UCSD-AML1 (cell line): ENCODE measurements around the gene CDH9.

Experiments used
- DNase-seq: peaks from one replicate; lab custom pipeline; 2025; ENCODE audit not compliant: unreplicated experiment; lab: John Stamatoyannopoulos, UW

Gene CDH9, protein sequence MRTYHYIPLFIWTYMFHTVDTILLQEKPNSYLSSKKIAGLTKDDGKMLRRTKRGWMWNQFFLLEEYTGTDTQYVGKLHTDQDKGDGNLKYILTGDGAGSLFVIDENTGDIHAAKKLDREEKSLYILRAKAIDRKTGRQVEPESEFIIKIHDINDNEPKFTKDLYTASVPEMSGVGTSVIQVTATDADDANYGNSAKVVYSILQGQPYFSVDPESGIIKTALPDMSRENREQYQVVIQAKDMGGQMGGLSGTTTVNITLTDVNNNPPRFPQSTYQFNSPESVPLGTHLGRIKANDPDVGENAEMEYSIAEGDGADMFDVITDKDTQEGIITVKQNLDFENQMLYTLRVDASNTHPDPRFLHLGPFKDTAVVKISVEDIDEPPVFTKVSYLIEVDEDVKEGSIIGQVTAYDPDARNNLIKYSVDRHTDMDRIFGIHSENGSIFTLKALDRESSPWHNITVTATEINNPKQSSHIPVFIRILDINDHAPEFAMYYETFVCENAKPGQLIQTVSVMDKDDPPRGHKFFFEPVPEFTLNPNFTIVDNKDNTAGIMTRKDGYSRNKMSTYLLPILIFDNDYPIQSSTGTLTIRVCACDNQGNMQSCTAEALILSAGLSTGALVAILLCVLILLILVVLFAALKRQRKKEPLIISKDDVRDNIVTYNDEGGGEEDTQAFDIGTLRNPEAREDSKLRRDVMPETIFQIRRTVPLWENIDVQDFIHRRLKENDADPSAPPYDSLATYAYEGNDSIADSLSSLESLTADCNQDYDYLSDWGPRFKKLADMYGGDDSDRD

DNA sequence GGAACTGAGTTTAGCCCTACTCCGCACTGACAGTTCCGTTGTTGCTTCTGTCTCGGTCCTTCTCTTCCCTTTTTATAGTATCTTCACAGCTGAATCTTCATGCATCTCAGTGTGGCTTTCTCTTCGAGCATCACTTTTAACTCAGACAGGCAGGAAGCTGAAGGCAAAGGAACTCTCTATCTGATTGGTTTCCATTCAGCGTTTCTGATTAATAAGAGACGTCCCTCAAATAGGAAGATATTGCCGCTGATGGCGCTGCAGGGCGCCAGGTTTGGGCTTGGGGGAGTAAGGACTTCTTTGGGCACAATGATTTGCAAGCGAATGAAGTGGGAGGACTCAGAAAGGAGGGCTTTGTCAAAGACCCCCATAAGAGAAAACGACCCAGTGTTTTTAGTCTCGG, at the start of gene CDH9:
TSS of gene CDH9 (minus strand) at position 111 of the 400 bp plus-strand sequence. CDS start 50,253 bp downstream, outside the sequence.
- DNase-seq: no peak

DNA sequence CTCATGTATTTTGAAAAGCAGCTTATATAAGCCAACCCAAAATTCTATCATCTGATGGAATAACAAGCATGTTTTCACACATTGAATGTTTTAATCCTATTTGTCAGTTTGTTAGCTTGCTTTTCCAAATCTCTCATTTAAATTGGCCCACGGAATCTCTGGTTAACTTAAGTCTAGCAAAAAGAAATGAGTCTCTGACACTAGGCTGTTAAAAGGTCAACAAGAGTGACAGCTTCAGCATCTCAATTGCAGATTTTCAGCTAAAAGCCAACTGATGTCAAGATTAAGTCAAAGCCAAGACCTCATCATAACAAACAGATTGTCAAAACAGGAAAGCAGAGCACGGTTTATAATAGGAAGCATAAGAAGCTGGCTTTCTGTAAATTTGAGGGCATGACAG, 49.4 kb upstream of the CDH9 start:
- DNase-seq: no peak

DNA sequence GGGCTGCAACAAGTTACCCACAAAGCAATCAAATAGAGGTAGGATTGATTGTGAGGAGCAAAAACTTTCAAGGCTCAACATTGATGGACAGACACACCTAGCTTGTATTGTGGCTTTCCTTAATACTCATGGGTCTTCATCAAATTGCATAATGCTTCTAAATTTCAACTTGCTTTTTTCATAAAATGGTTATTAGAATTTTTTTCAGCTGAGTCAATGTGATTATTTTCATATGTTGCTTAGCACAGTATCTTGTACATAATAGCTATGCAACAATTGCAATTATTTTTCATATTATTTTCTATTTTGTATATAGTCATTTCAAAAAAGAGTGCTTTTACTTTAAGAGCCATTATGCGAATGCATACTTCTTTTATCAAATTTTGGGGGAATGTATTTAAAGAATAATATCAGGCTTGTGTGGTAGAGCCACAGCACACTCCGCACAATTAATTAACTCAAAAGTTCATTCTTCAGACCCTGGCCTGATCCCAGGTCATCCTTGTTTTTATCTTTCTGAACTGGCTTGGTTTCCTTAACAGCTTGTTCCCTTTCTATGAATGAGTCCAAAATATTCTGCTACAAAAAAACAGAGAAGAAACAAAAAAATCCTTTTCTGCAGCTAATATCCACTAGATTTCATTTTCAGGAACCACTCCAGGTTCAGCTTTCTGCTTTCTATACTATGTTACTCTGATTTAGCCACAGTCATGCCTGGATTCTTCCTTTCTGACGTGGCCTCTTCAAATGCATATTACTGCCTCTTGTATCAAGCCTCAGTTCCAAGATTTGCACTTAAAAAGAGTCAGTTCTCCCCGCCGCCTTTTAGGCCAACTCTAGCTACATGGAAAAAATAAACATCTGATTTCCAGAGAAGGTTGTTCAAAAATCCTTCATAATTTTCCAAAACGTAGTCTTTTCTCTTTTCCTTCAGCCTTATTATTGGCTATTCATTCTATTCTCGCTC, 45.3 kb upstream of the CDH9 start:
- no peak for DNase-seq

- peak; percentile 2 for DNase-seq
Measured at GRCh38 chr5:27080147-27080546, 41.8 kb upstream of the CDH9 start.

GRCh38 chr5:27062451-27062850, 24.1 kb upstream of the CDH9 start:
- DNase-seq: no peak

DNA sequence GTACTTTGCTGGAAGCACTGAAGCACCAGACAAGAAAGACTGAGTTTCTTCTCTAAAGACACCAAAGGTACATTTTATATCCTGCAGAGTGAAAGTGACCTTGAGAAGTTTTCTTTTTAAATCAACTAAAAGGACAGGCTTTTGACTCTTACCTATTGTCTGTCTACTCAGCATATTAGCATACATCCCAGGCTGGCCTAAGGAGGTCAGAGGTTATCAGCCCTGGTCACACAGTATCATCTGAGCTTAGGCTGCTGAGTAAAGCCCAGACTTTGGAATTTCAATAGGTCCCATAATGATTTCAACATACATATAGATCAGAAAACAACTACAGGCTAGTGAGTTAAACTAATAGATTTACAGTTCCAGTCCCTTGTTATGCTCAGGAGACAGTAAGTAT, 10.1 kb upstream of the CDH9 start:
- no peak for DNase-seq

DNA sequence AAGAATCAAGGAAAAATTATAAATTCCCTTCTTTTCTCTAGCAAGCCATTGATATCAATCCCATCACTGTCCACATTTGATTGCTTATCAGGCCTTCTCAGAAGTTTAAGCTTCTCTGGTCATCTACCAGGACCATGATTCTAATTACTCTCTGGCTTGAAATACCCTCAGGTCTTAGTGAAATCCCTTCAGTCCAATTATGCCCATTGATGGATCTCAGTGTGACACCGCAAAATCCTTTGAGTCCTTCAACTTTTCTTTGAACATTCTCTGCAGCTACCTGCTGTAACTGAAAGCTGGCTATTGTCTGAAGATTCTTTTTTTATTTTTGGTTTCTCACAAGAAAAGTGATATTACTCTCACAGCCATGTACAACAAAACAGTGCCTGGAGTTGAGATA, 3.0 kb upstream of the CDH9 start:
- DNase-seq: no peak

- DNase-seq: no peak
Measured at GRCh38 chr5:27034565-27034964, 3.8 kb downstream of the CDH9 start.

GRCh38 chr5:27026801-27027200, 11.6 kb downstream of the CDH9 start:
- DNase-seq: no peak

- no peak for DNase-seq
Measured at GRCh38 chr5:27026063-27026462, 12.3 kb downstream of the CDH9 start.

DNA sequence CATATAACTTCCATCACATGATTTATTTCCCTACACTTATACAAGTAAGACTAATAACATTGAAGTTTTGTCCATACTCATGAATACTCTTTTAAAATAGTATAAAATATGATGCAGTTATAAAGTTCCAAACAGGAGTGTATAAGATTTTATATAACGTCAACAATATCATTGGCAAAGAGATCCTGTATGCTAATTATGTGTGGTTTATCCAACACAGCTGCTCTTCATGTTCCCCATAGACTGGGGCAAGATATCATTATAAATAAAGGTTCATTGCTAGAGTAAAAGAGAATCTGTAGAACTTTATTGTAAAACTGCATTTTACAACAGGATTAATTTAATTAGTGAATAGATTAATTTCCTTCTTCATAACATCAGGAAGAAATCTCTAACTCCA, 16.9 kb downstream of the CDH9 start:
- no peak for DNase-seq

DNA sequence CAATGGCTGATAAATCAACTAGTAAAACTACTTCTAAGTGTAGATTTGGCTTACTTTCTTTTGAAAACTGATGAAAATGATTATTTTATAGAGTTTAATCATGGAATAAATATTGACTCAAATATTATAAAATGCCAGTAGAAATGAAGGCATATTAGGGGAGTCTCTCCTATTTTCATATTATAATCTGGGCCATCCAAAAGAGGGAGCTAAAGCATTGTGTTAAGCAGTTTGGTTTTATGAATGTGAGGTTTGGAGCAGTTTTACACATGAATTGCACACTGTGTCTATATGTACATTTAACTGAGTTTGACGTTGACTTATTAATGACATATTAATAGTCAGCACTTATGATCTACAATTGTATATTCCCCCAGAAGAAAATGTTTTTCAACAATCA, 17.4 kb downstream of the CDH9 start:
- DNase-seq: no peak

- DNase-seq: no peak
Measured at GRCh38 chr5:27015758-27016157, 22.6 kb downstream of the CDH9 start.

- no peak for DNase-seq
Measured at GRCh38 chr5:27011274-27011673, 27.1 kb downstream of the CDH9 start.

- DNase-seq: no peak
Measured at GRCh38 chr5:27010646-27011045, 27.7 kb downstream of the CDH9 start.

GRCh38 chr5:27009540-27009915, 28.9 kb downstream of the CDH9 start:
- no peak for DNase-seq

- no peak for DNase-seq
Measured at GRCh38 chr5:27008604-27009539, 29.5 kb downstream of the CDH9 start.

DNA sequence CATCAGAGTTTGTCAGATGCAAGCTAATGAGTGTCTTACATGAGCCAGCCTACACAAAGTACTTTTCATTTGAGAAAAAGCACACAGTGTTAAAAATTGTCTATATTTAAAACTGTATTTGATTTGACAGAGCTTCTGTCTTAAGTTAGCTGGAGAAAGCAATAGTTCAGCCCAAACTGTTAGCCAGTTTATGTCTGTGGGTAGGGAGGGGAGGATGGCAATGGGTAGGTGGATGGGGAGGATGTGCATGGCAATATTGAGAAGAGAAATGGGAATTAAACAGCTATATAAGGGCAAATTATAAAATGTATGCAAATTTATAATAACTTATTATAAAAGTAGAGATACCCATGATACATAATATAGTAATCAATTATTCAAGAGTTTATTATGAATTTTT, 31.3 kb downstream of the CDH9 start:
- DNase-seq: no peak

GRCh38 chr5:26986985-26987384, 51.4 kb downstream of the CDH9 start:
- no peak for DNase-seq

- no peak for DNase-seq
Measured at GRCh38 chr5:26981750-26982149, 56.6 kb downstream of the CDH9 start.
